ENCODE measurements around the gene DNAAF2.
A peak's percentile ranks its signal among the peaks of the same experiment; 100 is the strongest.
"Not testable (repeated sequence)": the region's sequence is repeated elsewhere in the genome, so short reads cannot be mapped to it uniquely, and the experiment has no call there.

DNAAF2 gene, protein sequence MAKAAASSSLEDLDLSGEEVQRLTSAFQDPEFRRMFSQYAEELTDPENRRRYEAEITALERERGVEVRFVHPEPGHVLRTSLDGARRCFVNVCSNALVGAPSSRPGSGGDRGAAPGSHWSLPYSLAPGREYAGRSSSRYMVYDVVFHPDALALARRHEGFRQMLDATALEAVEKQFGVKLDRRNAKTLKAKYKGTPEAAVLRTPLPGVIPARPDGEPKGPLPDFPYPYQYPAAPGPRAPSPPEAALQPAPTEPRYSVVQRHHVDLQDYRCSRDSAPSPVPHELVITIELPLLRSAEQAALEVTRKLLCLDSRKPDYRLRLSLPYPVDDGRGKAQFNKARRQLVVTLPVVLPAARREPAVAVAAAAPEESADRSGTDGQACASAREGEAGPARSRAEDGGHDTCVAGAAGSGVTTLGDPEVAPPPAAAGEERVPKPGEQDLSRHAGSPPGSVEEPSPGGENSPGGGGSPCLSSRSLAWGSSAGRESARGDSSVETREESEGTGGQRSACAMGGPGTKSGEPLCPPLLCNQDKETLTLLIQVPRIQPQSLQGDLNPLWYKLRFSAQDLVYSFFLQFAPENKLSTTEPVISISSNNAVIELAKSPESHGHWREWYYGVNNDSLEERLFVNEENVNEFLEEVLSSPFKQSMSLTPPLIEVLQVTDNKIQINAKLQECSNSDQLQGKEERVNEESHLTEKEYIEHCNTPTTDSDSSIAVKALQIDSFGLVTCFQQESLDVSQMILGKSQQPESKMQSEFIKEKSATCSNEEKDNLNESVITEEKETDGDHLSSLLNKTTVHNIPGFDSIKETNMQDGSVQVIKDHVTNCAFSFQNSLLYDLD

DNA sequence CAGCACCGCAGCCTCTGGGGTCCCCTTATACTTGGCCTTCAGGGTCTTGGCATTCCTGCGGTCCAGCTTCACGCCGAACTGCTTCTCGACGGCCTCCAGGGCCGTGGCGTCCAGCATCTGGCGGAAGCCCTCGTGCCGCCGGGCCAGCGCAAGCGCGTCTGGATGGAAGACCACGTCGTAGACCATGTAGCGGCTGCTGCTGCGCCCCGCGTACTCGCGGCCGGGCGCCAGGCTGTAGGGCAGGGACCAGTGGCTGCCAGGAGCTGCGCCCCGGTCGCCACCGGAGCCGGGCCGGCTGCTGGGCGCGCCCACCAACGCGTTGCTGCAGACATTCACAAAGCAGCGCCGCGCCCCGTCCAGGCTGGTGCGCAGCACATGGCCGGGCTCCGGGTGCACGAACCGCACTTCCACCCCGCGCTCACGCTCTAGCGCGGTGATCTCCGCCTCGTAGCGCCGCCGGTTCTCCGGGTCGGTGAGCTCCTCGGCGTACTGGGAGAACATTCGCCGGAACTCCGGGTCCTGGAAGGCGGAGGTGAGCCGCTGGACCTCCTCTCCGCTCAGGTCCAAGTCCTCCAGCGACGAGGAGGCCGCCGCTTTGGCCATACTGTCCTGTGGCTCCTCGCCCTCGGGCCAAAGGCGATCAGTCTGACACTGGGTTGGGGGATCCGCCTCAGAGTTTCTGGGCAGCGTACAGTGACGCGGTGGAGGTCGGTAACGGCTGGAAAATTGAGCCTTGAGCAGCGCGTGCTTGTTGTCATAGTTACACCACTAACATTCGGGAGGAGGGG lies at the start of gene DNAAF2:
DNAAF2 (minus strand) TSS at position 698 of the 788 bp plus-strand sequence; CDS start at position 603, 95 bp downstream.
- no peak for FAIRE-seq

DNA sequence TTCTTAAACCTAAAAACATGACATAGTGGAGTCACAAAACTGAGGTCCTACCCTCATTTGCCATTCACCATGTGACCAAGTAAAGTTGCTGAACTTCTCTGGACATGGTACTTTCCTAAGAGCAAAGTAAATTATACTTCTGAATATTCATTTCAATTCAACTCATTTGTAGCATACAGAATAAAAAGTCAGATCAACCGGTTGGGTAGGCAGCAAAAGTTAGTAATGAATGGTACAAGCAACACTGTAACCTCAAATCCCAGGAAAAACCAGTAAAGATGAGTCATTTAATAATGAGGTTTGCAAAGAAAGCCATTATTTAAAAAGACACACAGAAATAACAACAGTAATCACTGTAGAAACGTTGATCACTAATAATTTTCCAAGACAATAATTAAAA lies 44.2 kb upstream of the DNAAF2 start:
- no peak for FAIRE-seq

DNA sequence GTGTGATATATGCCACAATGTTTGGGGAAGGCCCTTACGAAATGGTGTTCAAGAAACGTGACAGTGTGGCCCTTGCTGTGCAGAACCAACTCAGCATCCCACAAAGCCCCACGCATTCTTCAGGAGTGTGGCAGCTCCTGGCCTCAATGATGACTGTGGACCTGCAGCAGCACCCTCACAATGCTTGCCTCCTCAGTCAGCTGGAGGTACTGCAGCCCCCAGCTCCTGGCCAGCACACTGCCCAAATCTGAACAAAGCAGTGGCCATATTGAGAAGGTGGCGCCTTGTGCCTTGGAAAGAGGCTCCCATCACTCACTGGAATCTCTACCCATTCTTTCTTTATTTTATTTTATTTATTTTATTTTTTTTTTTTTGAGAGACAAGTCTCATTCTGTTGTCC lies 42.6 kb upstream of the DNAAF2 start:
- no peak for FAIRE-seq

DNA sequence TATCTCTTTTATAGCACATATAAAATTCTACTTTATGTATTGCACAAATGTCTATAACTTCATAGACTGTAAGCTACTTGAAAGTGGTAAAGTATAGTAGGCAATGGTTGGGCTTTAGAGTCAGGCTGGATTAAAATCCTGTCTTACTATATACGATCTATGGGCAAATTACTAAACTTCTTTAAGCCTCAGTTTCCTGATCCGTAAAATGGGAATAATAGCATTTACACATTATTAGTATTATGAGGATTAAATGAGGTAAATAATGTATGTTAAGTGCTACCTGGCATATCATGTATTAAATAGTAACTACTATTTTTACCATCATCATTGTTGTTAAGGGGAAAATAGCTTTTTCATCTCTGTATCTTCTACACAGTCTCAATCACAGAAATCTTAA lies 38.5 kb upstream of the DNAAF2 start:
- FAIRE-seq, result no peak

DNA sequence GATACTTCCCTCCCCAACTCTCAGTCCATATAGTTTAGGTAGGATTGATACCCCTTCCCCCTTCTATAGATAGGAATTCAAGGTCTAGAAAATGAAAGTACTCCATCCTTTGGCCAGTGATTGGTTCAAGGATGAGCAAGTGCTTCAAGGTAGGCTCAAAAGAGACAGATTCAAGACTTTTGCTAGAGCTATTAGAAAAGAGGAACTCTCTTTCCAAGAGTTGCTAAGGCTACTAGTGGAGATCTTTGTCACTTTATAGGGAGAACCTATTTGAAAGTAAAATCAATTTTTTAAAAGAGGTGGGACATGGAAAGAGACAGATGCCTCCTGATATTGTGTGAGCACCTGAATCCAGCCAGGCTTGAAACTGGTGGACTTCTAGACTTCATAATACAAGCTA lies 35.4 kb upstream of the DNAAF2 start:
- FAIRE-seq, result no peak

DNA sequence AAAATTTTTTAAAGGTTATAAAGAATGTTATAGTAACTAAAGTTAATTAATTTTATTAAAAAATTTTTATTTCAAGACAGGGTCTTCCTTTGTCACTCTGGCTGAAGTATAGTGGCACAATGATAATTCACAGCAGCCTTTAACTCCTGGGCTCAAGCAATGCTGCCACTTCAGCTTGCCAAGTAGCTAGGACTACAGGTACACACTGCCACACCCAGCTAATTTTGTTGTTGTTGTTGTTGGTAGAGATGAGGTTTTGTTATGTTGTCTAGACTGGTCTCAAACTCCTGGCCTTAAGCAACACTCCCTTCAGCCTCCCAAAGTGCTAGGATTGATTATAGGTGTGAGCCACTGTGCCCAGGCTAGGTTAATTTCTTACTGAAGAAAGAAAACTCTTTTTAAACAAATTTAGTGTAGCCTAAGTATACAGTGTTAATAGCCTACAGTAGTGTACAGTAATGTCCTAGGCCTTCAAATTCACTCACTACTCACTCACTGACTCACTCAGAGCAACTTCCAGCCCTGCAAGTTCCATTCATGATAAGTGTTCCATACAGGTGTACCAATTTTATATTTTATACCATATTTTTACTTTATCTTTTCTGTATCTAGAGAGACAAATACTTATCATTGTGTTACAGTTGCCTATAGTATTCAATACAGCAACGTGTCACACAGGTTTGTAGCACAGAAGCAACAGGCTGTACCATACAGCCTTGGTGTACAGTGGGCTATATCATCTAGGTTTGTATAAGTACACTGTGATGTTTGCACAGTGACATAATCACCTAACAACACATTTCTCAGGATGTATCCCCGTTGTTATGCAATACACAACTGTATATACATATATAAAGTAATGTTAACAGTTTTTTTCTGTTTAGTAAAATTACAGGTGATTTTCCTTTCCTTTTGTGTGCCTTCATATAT lies 24.7 kb upstream of the DNAAF2 start:
- FAIRE-seq, result no peak

DNA sequence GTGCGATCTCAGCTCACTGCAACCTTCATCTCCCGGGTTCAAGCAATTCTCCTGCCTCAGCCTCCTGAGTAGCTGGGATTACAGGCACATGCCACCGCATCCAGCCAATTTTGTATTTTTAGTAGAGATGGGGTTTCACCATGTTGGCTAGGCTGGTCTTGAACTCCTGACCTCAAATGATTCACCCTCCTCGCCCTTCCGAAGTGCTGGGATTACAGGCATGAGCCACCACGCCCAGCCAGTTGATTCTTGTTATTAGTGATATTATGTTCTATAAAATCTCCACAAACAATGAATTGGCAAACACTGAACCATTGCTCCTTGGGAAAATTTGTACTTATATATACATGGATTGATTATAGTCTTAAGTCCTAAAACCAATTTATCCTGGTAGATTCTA lies 22.5 kb upstream of the DNAAF2 start:
- FAIRE-seq, result not testable (repeated sequence)

DNA sequence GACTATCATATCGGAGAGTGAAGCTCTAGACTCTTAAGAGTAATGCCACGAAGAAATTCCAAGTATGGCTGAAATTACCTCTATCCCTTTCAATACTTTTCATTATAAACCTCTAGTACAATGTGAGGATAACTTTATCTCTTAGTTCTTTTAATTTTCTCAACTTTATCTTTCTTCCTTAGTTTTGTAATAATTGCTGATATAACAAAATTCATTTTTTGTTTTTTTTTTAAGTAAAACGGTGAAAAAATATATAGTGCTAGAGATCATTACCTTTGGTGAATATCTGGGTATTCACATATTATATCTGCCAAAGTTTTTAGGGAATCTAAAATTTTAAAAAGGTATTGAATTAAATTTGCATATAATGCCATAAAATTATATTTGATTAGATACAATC lies 19.5 kb upstream of the DNAAF2 start:
- peak; percentile 47 for FAIRE-seq

DNA sequence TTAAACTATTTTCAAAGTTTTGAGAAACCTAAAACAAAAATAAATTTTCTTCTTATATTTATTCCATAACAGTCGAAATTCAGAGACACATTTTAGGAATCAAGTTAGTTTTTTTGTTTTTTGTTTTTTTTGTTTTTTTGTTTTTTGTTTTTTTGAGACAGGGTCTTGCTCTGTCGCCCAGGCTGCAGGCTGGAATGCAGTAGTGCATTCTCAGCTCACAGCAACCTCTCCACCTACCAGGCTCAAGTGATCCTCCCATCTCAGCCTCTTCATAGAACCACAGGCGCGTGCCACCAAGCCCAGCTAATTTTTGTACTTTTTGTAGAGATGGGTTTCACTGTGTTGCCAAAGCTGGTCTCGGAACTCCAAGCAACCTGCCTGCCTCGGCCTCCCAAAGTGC lies 18.5 kb upstream of the DNAAF2 start:
- no peak for FAIRE-seq

DNA sequence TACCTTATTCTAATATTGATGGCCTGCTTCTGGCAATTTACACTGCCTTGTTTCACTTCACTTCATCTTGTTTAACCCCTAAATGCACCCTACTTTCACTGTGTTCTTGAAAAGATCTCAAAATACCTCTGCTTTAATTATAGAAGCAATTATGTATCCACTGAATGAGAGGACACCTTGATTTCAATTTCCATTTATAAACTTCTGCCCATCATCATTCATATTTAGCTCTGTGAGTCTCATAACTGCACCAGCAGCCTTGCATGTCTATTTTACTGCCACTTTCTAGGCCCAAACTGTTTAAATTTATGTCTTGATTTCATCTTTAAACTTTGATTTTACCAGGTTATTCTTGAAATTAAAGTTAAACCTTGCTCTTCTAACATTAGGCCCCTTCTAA lies 7.1 kb upstream of the DNAAF2 start:
- FAIRE-seq, result no peak

DNA sequence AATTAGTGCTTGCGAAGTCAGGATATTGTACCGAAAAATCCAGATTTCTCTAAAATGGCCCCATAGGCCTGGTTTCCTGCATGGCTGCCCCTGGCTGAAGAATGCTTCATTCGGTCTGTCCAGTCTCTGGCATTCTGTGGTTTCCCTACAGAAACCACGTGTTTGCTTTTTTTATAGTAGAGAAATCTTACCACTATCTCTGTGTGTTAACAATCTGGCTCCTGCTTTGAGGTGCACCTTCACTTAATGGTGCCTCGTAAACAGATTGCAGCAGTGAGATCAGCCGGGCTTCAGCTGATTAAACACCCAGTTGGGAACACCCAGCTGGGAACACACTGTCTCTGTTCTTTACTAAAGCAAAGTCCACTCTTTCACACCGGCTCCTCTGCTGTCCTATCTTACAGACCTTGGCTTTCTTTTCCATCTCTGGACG lies 6.7 kb upstream of the DNAAF2 start:
- no peak for FAIRE-seq

DNA sequence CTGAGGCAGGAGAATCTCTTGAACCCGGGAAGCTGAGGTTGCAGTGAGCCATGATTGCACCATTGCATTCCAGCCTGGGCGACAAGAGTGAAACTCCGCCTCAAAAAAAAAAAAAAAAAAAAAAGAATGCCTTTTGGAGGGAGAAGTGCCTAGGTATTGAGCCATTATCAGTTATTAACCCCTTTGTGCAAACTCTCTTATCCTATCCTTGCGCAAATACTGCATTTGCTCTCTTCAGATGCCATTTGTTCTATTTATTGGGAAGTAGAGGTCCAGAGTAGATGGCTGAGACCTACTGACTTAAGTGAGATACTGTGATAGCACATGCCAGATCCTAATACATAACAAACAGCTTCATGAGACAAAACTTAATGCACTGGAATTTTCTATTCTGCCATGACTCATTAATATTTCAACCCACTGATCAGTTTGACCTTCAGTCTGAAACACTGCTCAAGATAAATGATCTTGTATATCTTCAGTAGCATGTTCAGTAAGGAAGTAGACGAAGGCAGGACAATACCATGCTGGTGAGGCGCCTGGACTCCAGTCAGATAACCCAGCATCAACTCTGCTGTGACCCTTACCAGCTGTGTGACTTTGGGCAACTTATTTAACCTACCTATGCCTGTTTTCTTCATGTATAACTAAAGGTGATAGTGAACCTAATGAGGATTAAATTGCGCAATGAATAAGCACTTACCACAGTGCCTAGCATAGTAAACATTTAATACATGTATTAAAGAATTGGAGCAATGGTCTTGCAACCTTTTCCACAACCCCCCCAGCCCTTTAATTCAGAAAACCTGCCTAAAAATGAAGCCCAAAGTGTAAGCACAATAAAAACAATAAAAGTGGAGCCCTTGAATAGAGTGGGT lies 5.7 kb upstream of the DNAAF2 start:
- no peak for FAIRE-seq

DNA sequence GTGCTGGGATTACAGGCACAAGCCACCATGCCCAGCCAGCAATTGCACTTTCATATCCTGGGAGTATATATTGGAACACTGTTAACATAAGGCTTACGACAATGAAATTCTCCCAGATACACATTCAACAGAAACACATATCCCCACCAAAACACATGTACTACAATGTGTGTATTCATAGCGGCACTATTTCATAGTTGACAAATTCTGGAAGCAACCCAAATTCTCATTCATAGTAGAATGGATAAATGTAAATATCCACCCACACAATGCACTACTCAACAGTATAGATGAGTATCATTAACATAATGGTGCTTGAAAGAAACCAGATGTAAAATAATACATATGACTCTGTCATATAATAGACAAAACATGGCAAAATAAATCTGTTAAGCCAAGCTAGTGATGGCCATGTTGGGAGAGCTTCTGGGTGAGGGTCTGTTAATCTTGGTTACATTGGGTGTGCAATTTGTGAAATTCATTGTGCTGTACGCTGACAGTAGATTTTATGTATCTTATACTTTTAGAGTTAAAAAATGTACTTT lies 2.6 kb upstream of the DNAAF2 start:
- FAIRE-seq, result no peak

DNA sequence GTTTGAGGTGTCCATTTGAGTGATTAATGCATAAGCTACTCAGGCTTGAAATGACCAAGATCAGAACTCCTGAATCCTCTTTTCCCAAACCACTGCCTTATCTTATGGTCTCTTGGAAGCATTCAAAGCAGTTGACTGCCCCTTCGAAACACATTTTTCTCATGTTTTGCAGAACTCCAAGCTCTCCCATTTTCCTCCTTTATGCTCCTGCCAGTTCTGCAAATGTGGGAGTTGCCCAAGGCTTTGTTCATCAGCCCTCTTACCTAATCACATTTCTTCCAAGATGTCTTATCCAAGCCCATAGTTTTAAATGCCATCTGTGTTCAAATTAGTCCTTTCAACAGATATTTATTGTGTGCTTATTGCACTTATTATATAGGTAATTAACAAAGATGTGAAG lies 1.8 kb upstream of the DNAAF2 start:
- no peak for FAIRE-seq

DNA sequence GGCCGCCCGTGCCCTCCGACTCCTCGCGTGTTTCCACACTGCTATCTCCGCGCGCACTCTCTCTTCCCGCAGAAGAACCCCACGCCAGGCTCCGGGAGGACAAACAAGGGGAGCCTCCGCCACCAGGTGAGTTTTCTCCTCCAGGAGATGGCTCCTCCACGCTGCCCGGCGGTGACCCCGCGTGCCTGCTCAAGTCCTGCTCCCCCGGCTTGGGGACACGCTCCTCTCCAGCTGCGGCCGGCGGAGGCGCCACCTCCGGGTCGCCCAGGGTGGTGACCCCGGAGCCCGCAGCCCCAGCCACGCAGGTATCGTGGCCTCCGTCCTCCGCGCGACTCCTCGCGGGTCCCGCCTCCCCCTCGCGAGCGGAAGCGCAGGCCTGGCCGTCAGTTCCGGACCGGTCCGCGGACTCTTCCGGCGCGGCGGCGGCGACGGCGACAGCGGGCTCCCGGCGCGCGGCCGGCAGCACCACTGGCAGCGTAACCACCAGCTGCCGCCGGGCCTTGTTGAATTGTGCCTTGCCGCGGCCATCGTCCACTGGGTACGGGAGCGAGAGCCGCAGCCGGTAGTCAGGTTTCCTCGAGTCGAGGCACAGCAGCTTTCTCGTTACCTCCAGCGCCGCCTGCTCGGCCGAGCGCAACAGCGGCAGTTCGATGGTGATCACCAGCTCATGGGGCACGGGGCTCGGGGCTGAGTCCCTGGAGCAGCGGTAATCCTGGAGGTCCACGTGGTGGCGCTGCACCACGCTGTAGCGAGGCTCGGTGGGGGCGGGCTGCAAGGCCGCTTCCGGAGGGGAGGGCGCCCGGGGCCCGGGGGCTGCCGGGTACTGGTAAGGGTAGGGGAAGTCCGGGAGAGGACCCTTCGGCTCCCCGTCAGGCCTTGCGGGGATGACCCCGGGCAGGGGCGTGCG lies 1.2 kb downstream of the DNAAF2 start:
- no peak for FAIRE-seq

DNA sequence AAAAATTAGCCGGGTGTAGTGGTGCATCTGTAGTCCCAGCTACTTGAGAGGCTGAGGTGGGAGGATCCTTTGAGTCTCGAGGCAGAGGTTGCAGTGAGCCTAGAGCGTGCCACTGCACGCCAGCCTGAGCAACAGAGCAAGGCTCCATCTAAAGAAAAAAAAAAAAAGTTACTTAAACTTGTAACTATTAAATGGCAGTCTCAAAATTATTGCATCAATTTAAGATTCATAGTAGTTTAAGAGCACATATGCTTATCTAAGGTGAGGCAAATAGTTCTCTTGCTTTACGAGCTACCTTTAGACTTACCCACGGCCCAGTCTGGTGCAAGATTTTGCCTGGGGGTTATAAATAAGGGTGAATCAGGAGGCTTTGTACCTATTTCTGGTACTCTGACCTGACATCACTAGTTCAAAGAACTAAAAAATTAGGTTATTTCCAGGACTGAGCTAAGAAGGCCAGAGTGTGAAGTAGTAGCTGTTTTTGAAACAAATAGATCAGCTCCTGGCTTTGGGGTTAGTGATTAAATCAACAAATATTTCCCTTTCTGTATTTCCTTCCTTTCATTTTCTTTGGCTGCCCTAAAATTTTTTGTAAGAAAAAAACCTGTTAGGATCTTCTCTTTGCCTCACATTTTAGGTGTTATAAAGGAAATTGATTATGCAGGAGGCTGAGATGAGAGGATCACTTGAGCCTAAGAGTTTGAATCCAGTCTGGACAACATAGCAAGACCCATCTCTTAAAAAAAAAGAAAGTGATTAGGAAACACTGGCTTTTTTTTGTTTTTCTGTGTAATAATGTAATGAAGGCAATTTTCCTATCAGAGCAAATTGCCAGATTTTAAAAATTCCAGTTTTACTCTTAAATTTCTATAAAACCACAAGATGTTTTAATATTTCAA lies 10.9 kb downstream of the DNAAF2 start:
- no peak for FAIRE-seq

DNA sequence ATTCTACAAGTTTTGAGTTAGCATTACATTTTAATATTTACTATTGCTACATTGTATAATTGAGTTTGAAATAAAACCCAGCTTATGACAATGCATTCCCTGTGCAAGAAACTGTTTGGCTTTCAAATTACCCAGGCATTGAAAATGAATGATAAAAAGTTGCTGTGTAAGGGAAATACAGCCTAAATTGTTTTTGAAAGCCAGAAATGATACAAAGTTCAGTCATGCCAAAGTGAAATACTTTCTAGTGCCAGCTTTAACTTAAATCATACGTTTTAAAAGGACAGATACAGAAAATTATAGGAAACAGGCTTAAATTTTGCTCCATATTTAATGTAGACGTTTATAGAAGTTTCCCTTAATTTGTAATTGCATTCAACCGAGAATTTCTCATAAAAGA lies 11.7 kb downstream of the DNAAF2 start:
- FAIRE-seq, result no peak

DNA sequence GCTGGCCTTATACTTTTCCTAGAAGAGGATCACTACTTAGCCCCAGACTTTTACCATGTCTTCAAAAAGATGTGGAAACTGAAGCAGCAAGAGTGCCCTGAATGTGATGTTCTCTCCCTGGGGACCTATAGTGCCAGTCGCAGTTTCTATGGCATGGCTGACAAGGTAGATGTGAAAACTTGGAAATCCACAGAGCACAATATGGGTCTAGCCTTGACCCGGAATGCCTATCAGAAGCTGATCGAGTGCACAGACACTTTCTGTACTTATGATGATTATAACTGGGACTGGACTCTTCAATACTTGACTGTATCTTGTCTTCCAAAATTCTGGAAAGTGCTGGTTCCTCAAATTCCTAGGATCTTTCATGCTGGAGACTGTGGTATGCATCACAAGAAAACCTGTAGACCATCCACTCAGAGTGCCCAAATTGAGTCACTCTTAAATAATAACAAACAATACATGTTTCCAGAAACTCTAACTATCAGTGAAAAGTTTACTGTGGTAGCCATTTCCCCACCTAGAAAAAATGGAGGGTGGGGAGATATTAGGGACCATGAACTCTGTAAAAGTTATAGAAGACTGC lies 12.9 kb downstream of the DNAAF2 start:
- no peak for FAIRE-seq

Data from colon (tissue), 2 donors.